IgD-negative memory B cell (primary cell): ENCODE measurements around the gene PSENEN. TPM values are rescaled to one million over a fixed set of nuclear protein-coding genes. Genes with fewer than 3 reads are reported as not detected.

Source experiments
- H3K27ac Mint-ChIP-seq, 3 donors: one replicate each; pipeline ENCODE4 v1.8.0; 2020 to 2022; ENCODE audit warnings: mild to moderate bottlenecking in 3 of 3, mixed read lengths in 3 of 3, moderate library complexity in 1 of 3
- H3K27me3 Mint-ChIP-seq: one replicate; pipeline ENCODE4 v1.8.0; 2021; ENCODE audit warnings: mixed read lengths
- H3K36me3 Mint-ChIP-seq: one replicate; pipeline ENCODE4 v1.8.0; 2020; ENCODE audit warnings: mild to moderate bottlenecking, mixed read lengths
- H3K4me1 Mint-ChIP-seq, 3 donors: one replicate each; pipeline ENCODE4 v1.8.0; 2020 to 2022; ENCODE audit warnings: mixed read lengths in 3 of 3, mild to moderate bottlenecking in 1 of 3
- H3K4me3 Mint-ChIP-seq, 4 donors: one replicate each; pipeline ENCODE4 v1.8.0; 2020 to 2022; ENCODE audit warnings: mild to moderate bottlenecking in 4 of 4, mixed read lengths in 4 of 4, moderate library complexity in 3 of 4
- H3K9me3 Mint-ChIP-seq, 3 donors: one replicate each; pipeline ENCODE4 v1.8.0; 2020 to 2021; ENCODE audit warnings: mixed read lengths in 3 of 3, mild to moderate bottlenecking in 1 of 3
- polyA plus RNA-seq: library from polyadenylated mRNA; unstranded; fragments of 300-500 nt; fragmentation: Illumina TruSeq; gene quantifications from one replicate; pipeline ENCODE4 v1.2.3, GENCODE V29; 2021

Gene PSENEN
- polyA plus RNA-seq, 1 donor from 2014 or later, result 85.0 TPM

GRCh38 chr19:35776102-35776788 is 30.8 kb downstream of the PSENEN start:
- Mint-ChIP-seq H3K27ac (peak overlapping the region in 2 of 3 donors; percentile 43 to 68), H3K27me3 (no peaks in the 10 kb centered on the region), H3K4me1 (peaks cover 0 to 10% (median 9%) of the 10 kb centered on the region in 3 donors), H3K4me3 (peak overlapping the region; percentile 71 to 87 (median 80)), H3K9me3 (no peaks in the 10 kb centered on the region), H3K36me3 (peaks cover 6% of the 10 kb centered on the region)

- H3K9me3 Mint-ChIP-seq, result no peaks in the 10 kb centered on the region
- peak overlapping the region in 2 of 3 donors; percentile 68 to 85 for H3K27ac Mint-ChIP-seq
- H3K4me1 Mint-ChIP-seq, result peaks cover 0 to 10% (median 9%) of the 10 kb centered on the region in 3 donors
- peak overlapping the region; percentile 65 to 84 (median 74) for H3K4me3 Mint-ChIP-seq
- H3K36me3 Mint-ChIP-seq, result peaks cover 6% of the 10 kb centered on the region
- H3K27me3 Mint-ChIP-seq, result no peaks in the 10 kb centered on the region
Measured at GRCh38 chr19:35777086-35777841, 31.8 kb downstream of the PSENEN start.

GRCh38 chr19:35777961-35778360 is 32.5 kb downstream of the PSENEN start:
- Mint-ChIP-seq H3K27ac (no peak overlapping the region), H3K4me3 (peak overlapping the region in 2 of 4 donors; percentile 65 to 68), H3K9me3 (no peaks in the 10 kb centered on the region), H3K36me3 (peaks cover 6% of the 10 kb centered on the region), H3K27me3 (no peaks in the 10 kb centered on the region), H3K4me1 (peaks cover 2 to 10% (median 9%) of the 10 kb centered on the region in 3 donors)

- peaks cover 6% of the 10 kb centered on the region for H3K36me3 Mint-ChIP-seq
- H3K4me1 Mint-ChIP-seq, result peaks cover 6 to 10% (median 9%) of the 10 kb centered on the region in 3 donors
- H3K27me3 Mint-ChIP-seq, result no peaks in the 10 kb centered on the region
- no peak overlapping the region for H3K27ac Mint-ChIP-seq
- peak overlapping the region in 1 of 4 donors; percentile 25 for H3K4me3 Mint-ChIP-seq
- H3K9me3 Mint-ChIP-seq, result no peaks in the 10 kb centered on the region
Measured at GRCh38 chr19:35779033-35779432, 33.6 kb downstream of the PSENEN start.

GRCh38 chr19:35780058-35780457 is 34.6 kb downstream of the PSENEN start:
- Mint-ChIP-seq H3K27me3 (no peaks in the 10 kb centered on the region), H3K9me3 (no peaks in the 10 kb centered on the region), H3K4me3 (no peak overlapping the region), H3K36me3 (peaks cover 6% of the 10 kb centered on the region), H3K4me1 (peaks cover 4 to 8% (median 6%) of the 10 kb centered on the region in 3 donors), H3K27ac (no peak overlapping the region)

GRCh38 chr19:35780717-35781116 is 35.3 kb downstream of the PSENEN start:
- H3K36me3 Mint-ChIP-seq, result peaks cover 6% of the 10 kb centered on the region
- no peak overlapping the region for H3K4me3 Mint-ChIP-seq
- no peaks in the 10 kb centered on the region for H3K9me3 Mint-ChIP-seq
- peaks cover 4 to 7% (median 6%) of the 10 kb centered on the region in 3 donors for H3K4me1 Mint-ChIP-seq
- H3K27me3 Mint-ChIP-seq, result no peaks in the 10 kb centered on the region
- no peak overlapping the region for H3K27ac Mint-ChIP-seq

- no peaks in the 10 kb centered on the region for H3K27me3 Mint-ChIP-seq
- peak overlapping the region in 1 of 3 donors; percentile 74 for H3K27ac Mint-ChIP-seq
- no peaks in the 10 kb centered on the region for H3K9me3 Mint-ChIP-seq
- H3K4me1 Mint-ChIP-seq, result peaks cover 4 to 6% (median 5%) of the 10 kb centered on the region in 3 donors
- H3K36me3 Mint-ChIP-seq, result peaks cover 6% of the 10 kb centered on the region
- no peak overlapping the region for H3K4me3 Mint-ChIP-seq
Measured at GRCh38 chr19:35781650-35782049, 36.2 kb downstream of the PSENEN start.

- Mint-ChIP-seq H3K9me3 (no peaks in the 10 kb centered on the region), H3K27ac (no peak overlapping the region), H3K36me3 (peaks cover 6% of the 10 kb centered on the region), H3K4me1 (peaks cover 0 to 6% (median 0%) of the 10 kb centered on the region in 3 donors), H3K27me3 (no peaks in the 10 kb centered on the region), H3K4me3 (peak overlapping the region in 1 of 4 donors; percentile 68)
Measured at GRCh38 chr19:35782589-35782988, 37.1 kb downstream of the PSENEN start.

GRCh38 chr19:35783469-35784434 is 38.3 kb downstream of the PSENEN start:
- Mint-ChIP-seq H3K27ac (peak overlapping the region in 1 of 3 donors; percentile 8), H3K36me3 (peaks cover 6% of the 10 kb centered on the region), H3K4me1 (peaks cover 0 to 6% (median 0%) of the 10 kb centered on the region in 3 donors), H3K4me3 (peak overlapping the region in 1 of 4 donors; percentile 9), H3K27me3 (no peaks in the 10 kb centered on the region), H3K9me3 (no peaks in the 10 kb centered on the region)

GRCh38 chr19:35784503-35785338 is 39.3 kb downstream of the PSENEN start:
- Mint-ChIP-seq H3K27me3 (no peaks in the 10 kb centered on the region), H3K9me3 (no peaks in the 10 kb centered on the region), H3K4me1 (peaks cover 0 to 6% (median 0%) of the 10 kb centered on the region in 3 donors), H3K4me3 (no peak overlapping the region), H3K36me3 (peaks cover 3% of the 10 kb centered on the region), H3K27ac (no peak overlapping the region)

GRCh38 chr19:35785339-35785627 is 39.8 kb downstream of the PSENEN start:
- no peak overlapping the region for H3K4me3 Mint-ChIP-seq
- H3K36me3 Mint-ChIP-seq, result peaks cover 2% of the 10 kb centered on the region
- H3K27ac Mint-ChIP-seq, result no peak overlapping the region
- H3K27me3 Mint-ChIP-seq, result no peaks in the 10 kb centered on the region
- no peaks in the 10 kb centered on the region for H3K9me3 Mint-ChIP-seq
- H3K4me1 Mint-ChIP-seq, result peaks cover 0 to 6% (median 0%) of the 10 kb centered on the region in 3 donors

- H3K4me3 Mint-ChIP-seq, result no peak overlapping the region
- peak overlapping the region in 1 of 3 donors; percentile 4 for H3K27ac Mint-ChIP-seq
- peaks cover 5% of the 10 kb centered on the region for H3K27me3 Mint-ChIP-seq
- H3K36me3 Mint-ChIP-seq, result no peaks in the 10 kb centered on the region
- no peaks in the 10 kb centered on the region for H3K9me3 Mint-ChIP-seq
- H3K4me1 Mint-ChIP-seq, result peaks cover 0 to 6% (median 0%) of the 10 kb centered on the region in 3 donors
Measured at GRCh38 chr19:35786299-35787160, 41.1 kb downstream of the PSENEN start.

- peaks cover 0 to 6% (median 0%) of the 10 kb centered on the region in 3 donors for H3K4me1 Mint-ChIP-seq
- no peaks in the 10 kb centered on the region for H3K9me3 Mint-ChIP-seq
- H3K27ac Mint-ChIP-seq, result no peak overlapping the region
- H3K4me3 Mint-ChIP-seq, result no peak overlapping the region
- H3K27me3 Mint-ChIP-seq, result peaks cover 7% of the 10 kb centered on the region
- no peaks in the 10 kb centered on the region for H3K36me3 Mint-ChIP-seq
Measured at GRCh38 chr19:35787227-35787799, 41.9 kb downstream of the PSENEN start.
